CD4-positive, alpha-beta T cell (primary cell): ENCODE measurements around the gene FBXO11. TPM values are rescaled to one million over a fixed set of nuclear protein-coding genes. Genes with fewer than 3 reads are reported as not detected.

Source experiments
- ATAC-seq: fragments of 200-7000 bp; cut with Tn5 transposase; one replicate; pipeline ENCODE4 v1.10.0; 2022; ENCODE audit warnings: mild to moderate bottlenecking; ENCODE audit not compliant: poor library complexity
- CTCF ChIA-PET: fragments of 350-600 bp; sonication (Branson Sonifier 250); formaldehyde crosslinking; loops from one replicate; lab custom pipeline; 2021; ENCODE audit warnings: antibody characterized with exemption, inconsistent platforms; lab: Charles Lee
- POLR2A ChIA-PET: fragments of 350-600 bp; sonication (Branson Sonifier 250); formaldehyde crosslinking; loops from one replicate; lab custom pipeline; 2021; ENCODE audit warnings: antibody characterized with exemption, inconsistent platforms; lab: Charles Lee
- DNase-seq, 14 experiments: peaks; one replicate each; pipeline ENCODE4 v3.0.0-alpha.2; 2013 to 2020; ENCODE audit warnings: mixed read lengths in 2 of 14
- H3K27ac ChIP-seq, 2 donors: one replicate each; pipeline versions ENCODE4 v1.5.1 to v1.7.0; 2013; ENCODE audit warnings: low read length in 2 of 2, low read depth in 1 of 2, mild to moderate bottlenecking in 1 of 2
- H3K27me3 ChIP-seq, 2 experiments: 1 replicate in 1 of 2; 2 replicates in 1 of 2; pipeline versions ENCODE4 v1.6.1 to v1.7.0; 2013; ENCODE audit warnings: low read length in 2 of 2, control low read depth in 1 of 2, mild to moderate bottlenecking in 1 of 2, moderate library complexity in 1 of 2; ENCODE audit not compliant: insufficient read depth in 2 of 2, control insufficient read depth in 1 of 2
- H3K36me3 ChIP-seq: one replicate; pipeline ENCODE4 v1.6.1; 2013; ENCODE audit warnings: low read length, control low read depth; ENCODE audit not compliant: insufficient read depth
- H3K4me1 ChIP-seq: one replicate; pipeline ENCODE4 v1.6.1; 2013; ENCODE audit warnings: low read length, control low read depth; ENCODE audit not compliant: insufficient read depth
- H3K4me3 ChIP-seq: one replicate; pipeline ENCODE4 v1.5.1; 2013; ENCODE audit warnings: mild to moderate bottlenecking, low read length, moderate library complexity
- H3K9me3 ChIP-seq, 2 experiments: 1 replicate in 1 of 2; 2 replicates in 1 of 2; pipeline versions ENCODE4 v1.6.1 to v1.7.0; 2013; ENCODE audit warnings: low read length in 2 of 2, mild to moderate bottlenecking in 2 of 2, control low read depth in 1 of 2, moderate library complexity in 1 of 2; ENCODE audit not compliant: control insufficient read depth in 1 of 2, insufficient read depth in 1 of 2
- H3K27ac Mint-ChIP-seq: one replicate; pipeline ENCODE4 v1.8.0; 2020; ENCODE audit warnings: mixed read lengths
- H3K27me3 Mint-ChIP-seq: one replicate; pipeline ENCODE4 v1.8.0; 2021; ENCODE audit warnings: mixed read lengths
- H3K36me3 Mint-ChIP-seq: one replicate; pipeline ENCODE4 v1.8.0; 2021; ENCODE audit warnings: low read depth, mixed read lengths
- H3K4me1 Mint-ChIP-seq: one replicate; pipeline ENCODE4 v1.8.0; 2021; ENCODE audit warnings: low read depth, mixed read lengths
- H3K4me3 Mint-ChIP-seq: one replicate; pipeline ENCODE4 v1.8.0; 2020; ENCODE audit warnings: mild to moderate bottlenecking, mixed read lengths
- H3K9me3 Mint-ChIP-seq: one replicate; pipeline ENCODE4 v1.8.0; 2020; ENCODE audit warnings: mixed read lengths
- CTCF ChIP-seq: fragments of 200-600 bp; IDR thresholded peaks from one replicate; pipeline ENCODE4 v1.8.0; 2022; ENCODE audit warnings: antibody characterized with exemption, mild to moderate bottlenecking
- intact Hi-C, 2 experiments: fragments of 100-400 bp; cut with DNase I in 1 of 2; cut with micrococcal nuclease in 1 of 2; formaldehyde crosslinking; loops; one replicate each; pipeline versions ENCODE4 v1.15.1 to v1.9.0; 2023 to 2025; cut with DNase I, micrococcal nuclease
- total RNA-seq, 174 experiments: library from RNA in 2 of 174; stranded (reverse) in 2 of 174; gene quantifications; one replicate each; pipeline ENCODE4 v1.2.3 and lab custom pipeline; 2021 to 2026

The FBXO11 gene
- total RNA-seq, 2 experiments from 2014 or later = 121 to 126 TPM

DNA sequence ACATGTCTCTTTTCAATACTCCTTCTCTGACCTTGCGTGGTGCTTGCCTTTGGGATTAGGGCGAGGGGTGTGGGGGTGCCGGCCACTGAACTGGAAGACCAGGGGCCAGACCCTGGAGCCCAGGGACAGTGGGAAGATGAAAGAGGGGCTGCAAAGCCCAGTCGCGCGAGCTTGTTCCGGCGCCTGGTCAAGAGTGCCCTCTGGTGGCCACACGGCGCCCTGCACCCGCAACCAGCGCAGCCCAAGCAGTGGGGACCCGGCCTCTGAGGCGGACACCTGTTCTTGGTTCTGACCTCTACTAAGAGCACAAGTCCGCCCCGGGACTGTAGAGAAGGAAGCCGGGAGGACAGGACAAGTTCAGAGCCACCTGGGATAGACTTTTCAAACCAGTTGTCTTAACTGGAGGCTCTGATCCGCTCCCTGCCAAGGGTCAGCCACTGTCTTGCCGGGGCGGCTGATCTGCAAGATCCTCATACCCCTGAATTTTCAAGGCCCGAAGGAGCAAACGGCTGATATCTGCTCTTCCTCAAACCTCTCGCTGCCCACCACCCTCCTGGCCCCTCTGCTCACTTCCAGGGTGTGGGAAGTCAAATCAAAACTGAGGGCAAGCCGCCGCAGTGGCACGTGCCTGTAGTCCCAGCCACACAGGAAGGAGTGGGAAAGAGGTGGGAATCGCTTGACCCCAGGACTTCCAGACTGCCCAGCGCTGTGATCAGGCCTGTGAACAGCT lies 138.3 kb downstream of the FBXO11 start:
- Histone ChIP-seq H3K27ac (no peak overlapping the region), H3K9me3 (no peaks in the 10 kb centered on the region), H3K36me3 (no peaks in the 10 kb centered on the region), H3K4me3 (no peak overlapping the region), H3K27me3 (no peaks in the 10 kb centered on the region), H3K4me1 (peaks cover 8% of the 10 kb centered on the region)
- Mint-ChIP-seq H3K27ac (no peak overlapping the region), H3K9me3 (no peaks in the 10 kb centered on the region), H3K4me3 (no peak overlapping the region), H3K4me1 (peaks cover 4% of the 10 kb centered on the region), H3K27me3 (peaks cover 4% of the 10 kb centered on the region), H3K36me3 (no peaks in the 10 kb centered on the region)
- CTCF ChIA-PET = interaction anchor here (0.6 to 1.5 kb wide), 20 partner anchors 9 to 760 kb away, joined by 3 to 14 read pairs (median 4); partner anchors contain the start of genes MSH2 and MSH6
- ATAC-seq (peak; percentile 86), DNase-seq (peak; percentile 42 to 81 (median 64))
- POLR2A ChIA-PET = interaction anchor here (0.5 to 1.1 kb wide), 4 partner anchors 15 to 494 kb away, joined by 3 to 9 read pairs (median 6); partner anchors contain the start of gene MSH6
- peak; percentile 97 for TF ChIP-seq CTCF
- intact Hi-C loops = loop anchor here in 1 of 2 experiments (1.0 to 5.0 kb wide), 3 partner anchors 251 to 432 kb away; no protein-coding TSS in a partner anchor

GRCh38 chr2:47767497-47767844 lies 138.8 kb downstream of the FBXO11 start:
- intact Hi-C loops = loop anchor here in 1 of 2 experiments (5.0 kb wide), 2 partner anchors 250 to 340 kb away; no protein-coding TSS in a partner anchor
- no peak for ATAC-seq
- ChIA-PET CTCF (interaction anchor here (0.6 to 1.5 kb wide), 19 partner anchors 9 to 761 kb away, joined by 3 to 14 read pairs (median 4); partner anchors contain the start of genes MSH2 and MSH6), POLR2A (interaction anchor here (0.5 to 1.1 kb wide), 4 partner anchors 15 to 494 kb away, joined by 3 to 9 read pairs (median 6); partner anchors contain the start of gene MSH6)
- no peak for DNase-seq
- no peaks in the 10 kb centered on the region for H3K9me3 Mint-ChIP-seq
- H3K36me3 Mint-ChIP-seq = no peaks in the 10 kb centered on the region
- H3K4me1 Mint-ChIP-seq = peaks cover 4% of the 10 kb centered on the region
- TF ChIP-seq CTCF = no peak
- no peaks in the 10 kb centered on the region for H3K9me3 ChIP-seq
- H3K27ac ChIP-seq = no peak overlapping the region
- H3K4me3 Mint-ChIP-seq = no peak overlapping the region
- H3K27ac Mint-ChIP-seq = no peak overlapping the region
- H3K36me3 ChIP-seq = no peaks in the 10 kb centered on the region
- H3K4me1 ChIP-seq = peaks cover 8% of the 10 kb centered on the region
- peaks cover 4% of the 10 kb centered on the region for H3K27me3 Mint-ChIP-seq
- no peak overlapping the region for H3K4me3 ChIP-seq
- no peaks in the 10 kb centered on the region for H3K27me3 ChIP-seq

GRCh38 chr2:47751856-47752414 lies 154.4 kb downstream of the FBXO11 start:
- H3K9me3 ChIP-seq = peaks cover 11 to 17% of the 10 kb centered on the region in 2 experiments
- no peak overlapping the region for H3K27ac Mint-ChIP-seq

More at GRCh38 chr2:47751856-47752414, 154.4 kb downstream of the FBXO11 start:
- Mint-ChIP-seq H3K27me3 (no peaks in the 10 kb centered on the region), H3K4me1 (peaks cover 5% of the 10 kb centered on the region), H3K4me3 (no peak overlapping the region), H3K9me3 (no peaks in the 10 kb centered on the region), H3K36me3 (no peaks in the 10 kb centered on the region)
- ChIA-PET POLR2A (no interaction called here), CTCF (interaction anchor here (0.5 to 3.2 kb wide), 2 partner anchors 16 to 146 kb away, joined by 4 to 14 read pairs; no protein-coding TSS in a partner anchor)
- TF ChIP-seq CTCF = no peak
- Histone ChIP-seq H3K27me3 (no peaks in the 10 kb centered on the region), H3K4me3 (no peak overlapping the region), H3K4me1 (peaks cover 4% of the 10 kb centered on the region), H3K36me3 (no peaks in the 10 kb centered on the region), H3K27ac (no peak overlapping the region)
- intact Hi-C loops = no loop called here
- no peak for DNase-seq
- no peak for ATAC-seq
